ENCODE measurements around the gene DPP6.

- TF ChIP-seq EZH2 (IDR thresholded peaks at IDR 0.05) (no peak), POLR2AphosphoS5 (IDR thresholded peaks at IDR 0.05; ENCODE audit: borderline replicate concordance, low read depth, low read length) (no peak)
These were observed 803.2 kb downstream of the DPP6 start for GRCh38 chr7:154855366-154855765.
